KMS-11 (cell line): ENCODE results near the gene TJP1.

Source experiments
- H2AFZ ChIP-seq: fragments of 200-600 bp; sonication (generic); 2 replicates; pipeline ENCODE4 v1.6.1; 2016; ENCODE audit warnings: antibody characterized with exemption, mixed run types, low read depth
- H3K27ac ChIP-seq: fragments of 200-600 bp; sonication (generic); 2 replicates; pipeline ENCODE4 v1.6.1; 2016; ENCODE audit warnings: mild to moderate bottlenecking, mixed run types
- H3K27me3 ChIP-seq: fragments of 200-600 bp; sonication (generic); 2 replicates; pipeline ENCODE4 v1.6.1; 2017; ENCODE audit warnings: mild to moderate bottlenecking, low read depth, mixed run types, moderate library complexity; ENCODE audit not compliant: insufficient read depth
- H3K36me3 ChIP-seq: fragments of 200-600 bp; sonication (generic); 2 replicates; pipeline ENCODE4 v1.6.1; 2017; ENCODE audit warnings: mild to moderate bottlenecking, mixed run types; ENCODE audit not compliant: insufficient read depth
- H3K4me1 ChIP-seq: fragments of 200-600 bp; sonication (generic); 2 replicates; pipeline ENCODE4 v1.6.1; 2016; ENCODE audit warnings: mild to moderate bottlenecking, low read depth, mixed run types; ENCODE audit not compliant: poor library complexity, severe bottlenecking
- H3K4me2 ChIP-seq: fragments of 200-600 bp; sonication (generic); 2 replicates; pipeline ENCODE4 v1.7.0; 2016; ENCODE audit warnings: mild to moderate bottlenecking, mixed run types
- H3K4me3 ChIP-seq: fragments of 200-600 bp; sonication (generic); IDR thresholded peaks from 2 replicates; pipeline ENCODE4 v1.6.1; 2017; ENCODE audit warnings: low read depth, low read length, mixed read lengths; ENCODE audit not compliant: insufficient read depth
- H3K79me2 ChIP-seq: fragments of 200-600 bp; sonication (generic); 2 replicates; pipeline ENCODE4 v1.6.1; 2016; ENCODE audit warnings: low read depth, mixed run types; ENCODE audit not compliant: insufficient read depth
- H3K9ac ChIP-seq: fragments of 200-600 bp; sonication (generic); 2 replicates; pipeline ENCODE4 v1.6.1; 2016; ENCODE audit warnings: mild to moderate bottlenecking, mixed run types
- H4K20me1 ChIP-seq: fragments of 200-600 bp; sonication (generic); 2 replicates; pipeline ENCODE4 v1.6.1; 2016; ENCODE audit warnings: mild to moderate bottlenecking, mixed run types; ENCODE audit not compliant: insufficient read depth
- CTCF ChIP-seq: fragments of 200-600 bp; sonication (generic); conservative IDR thresholded peaks from 2 replicates; pipeline ENCODE4 v1.6.1; 2017; ENCODE audit warnings: low read depth, mild to moderate bottlenecking, antibody characterized with exemption, low read length, moderate library complexity, mixed read lengths

TJP1 gene

GRCh38 chr15:29682361-29682760 is 139.9 kb downstream of the TJP1 start:
- Histone ChIP-seq H3K4me1 (no peaks in the 10 kb centered on the region), H3K4me2 (no peak overlapping the region), H2AFZ (no peak overlapping the region), H4K20me1 (no peaks in the 10 kb centered on the region), H3K9ac (no peak overlapping the region), H3K27me3 (no peaks in the 10 kb centered on the region), H3K27ac (no peak overlapping the region), H3K36me3 (no peaks in the 10 kb centered on the region), H3K79me2 (no peaks in the 10 kb centered on the region), H3K4me3 (no peak overlapping the region)
- TF ChIP-seq CTCF, result no peak

- Histone ChIP-seq H3K4me3 (no peak overlapping the region), H3K27me3 (no peaks in the 10 kb centered on the region), H3K9ac (no peak overlapping the region), H3K4me2 (no peak overlapping the region), H3K27ac (no peak overlapping the region), H4K20me1 (no peaks in the 10 kb centered on the region), H3K36me3 (no peaks in the 10 kb centered on the region), H2AFZ (no peak overlapping the region), H3K79me2 (no peaks in the 10 kb centered on the region), H3K4me1 (no peaks in the 10 kb centered on the region)
- no peak for TF ChIP-seq CTCF
These were observed 140.3 kb downstream of the TJP1 start for GRCh38 chr15:29681946-29682345.

- Histone ChIP-seq H4K20me1 (no peaks in the 10 kb centered on the region), H3K4me2 (no peak overlapping the region), H3K36me3 (no peaks in the 10 kb centered on the region), H3K27ac (no peak overlapping the region), H3K79me2 (no peaks in the 10 kb centered on the region), H3K4me1 (no peaks in the 10 kb centered on the region), H2AFZ (no peak overlapping the region), H3K9ac (no peak overlapping the region), H3K4me3 (no peak overlapping the region), H3K27me3 (no peaks in the 10 kb centered on the region)
- no peak for TF ChIP-seq CTCF
These were observed 141.0 kb downstream of the TJP1 start for GRCh38 chr15:29681166-29681845.

GRCh38 chr15:29680465-29681165 is 141.7 kb downstream of the TJP1 start:
- Histone ChIP-seq H2AFZ (no peak overlapping the region), H3K4me1 (no peaks in the 10 kb centered on the region), H3K79me2 (no peaks in the 10 kb centered on the region), H3K36me3 (no peaks in the 10 kb centered on the region), H3K4me2 (no peak overlapping the region), H4K20me1 (no peaks in the 10 kb centered on the region), H3K27ac (no peak overlapping the region), H3K27me3 (no peaks in the 10 kb centered on the region), H3K9ac (no peak overlapping the region), H3K4me3 (no peak overlapping the region)
- no peak for TF ChIP-seq CTCF
